SH-SY5Y (cell line): Measurements from ENCODE around the gene STYK1.

Experiments
- GATA2 ChIP-seq: IDR thresholded peaks from 2 replicates; pipeline ENCODE4 v1.6.1; 2011; ENCODE audit warnings: mild to moderate bottlenecking, low read depth, low read length
- GATA3 ChIP-seq: IDR thresholded peaks from 2 replicates; pipeline ENCODE4 v1.6.1; 2011; ENCODE audit warnings: low read depth, mild to moderate bottlenecking, low read length, moderate library complexity

- no peak for TF ChIP-seq GATA2
- TF ChIP-seq GATA3: no peak
Observed at GRCh38 chr12:10600988-10601387, 72.9 kb downstream of the STYK1 start.
